Mesendoderm (in vitro differentiated cells): Measurements from ENCODE around the gene OR1E1. TPM values are rescaled to one million over a fixed set of nuclear protein-coding genes. Genes with fewer than 3 reads are reported as not detected.
"Not testable (repeated sequence)": the region's sequence is repeated elsewhere in the genome, so short reads cannot be mapped to it uniquely, and the experiment has no call there.

ENCODE experiments used
- DNase-seq: peaks from one replicate; pipeline ENCODE4 v3.0.0; 2013
- H2AK5ac ChIP-seq: 2 replicates; pipeline ENCODE4 v1.6.1; 2013; ENCODE audit warnings: low read length, inconsistent platforms
- H2BK120ac ChIP-seq: 2 replicates; pipeline ENCODE4 v1.6.1; 2013; ENCODE audit warnings: low read depth, mild to moderate bottlenecking, low read length, moderate library complexity, mixed read lengths
- H2BK15ac ChIP-seq: replicated peaks from 2 replicates; pipeline ENCODE4 v1.6.1; 2013; ENCODE audit warnings: low read depth, mild to moderate bottlenecking, moderate library complexity
- H2BK5ac ChIP-seq: 2 replicates; pipeline ENCODE4 v1.6.1; 2013; ENCODE audit warnings: low read length, inconsistent platforms
- H3K18ac ChIP-seq: 2 replicates; pipeline ENCODE4 v1.6.1; 2013; ENCODE audit warnings: mild to moderate bottlenecking, low read length, mixed read lengths
- H3K23ac ChIP-seq: one replicate; pipeline ENCODE4 v1.6.1; 2013; ENCODE audit warnings: low read length
- H3K27ac ChIP-seq: 2 replicates; pipeline ENCODE4 v1.5.1; 2013; ENCODE audit warnings: low read depth, mild to moderate bottlenecking, inconsistent platforms, low read length, moderate library complexity
- H3K27me3 ChIP-seq: 2 replicates; pipeline ENCODE4 v1.6.1; 2013; ENCODE audit warnings: low read length, control low read depth, mild to moderate bottlenecking, inconsistent platforms; ENCODE audit not compliant: insufficient read depth, poor library complexity
- H3K36me3 ChIP-seq: 2 replicates; pipeline ENCODE4 v1.6.1; 2013; ENCODE audit warnings: low read length, inconsistent platforms; ENCODE audit not compliant: control insufficient read depth, insufficient read depth
- H3K4ac ChIP-seq: one replicate; pipeline ENCODE4 v1.6.1; 2013; ENCODE audit warnings: low read depth, mild to moderate bottlenecking, low read length, moderate library complexity
- H3K4me1 ChIP-seq: 2 replicates; pipeline ENCODE4 v1.6.1; 2013; ENCODE audit warnings: low read depth, low read length, inconsistent platforms; ENCODE audit not compliant: control insufficient read depth
- H3K4me2 ChIP-seq: 2 replicates; pipeline ENCODE4 v1.6.1; 2013; ENCODE audit warnings: low read length
- H3K4me3 ChIP-seq: 2 replicates; pipeline ENCODE4 v1.5.1; 2013; ENCODE audit warnings: mild to moderate bottlenecking, low read length
- H3K56ac ChIP-seq: one replicate; pipeline ENCODE4 v1.6.1; 2013; ENCODE audit warnings: low read length
- H3K79me1 ChIP-seq: 2 replicates; pipeline ENCODE4 v1.6.1; 2013; ENCODE audit warnings: low read length, inconsistent platforms
- H3K79me2 ChIP-seq: 2 replicates; pipeline ENCODE4 v1.6.1; 2013; ENCODE audit warnings: mild to moderate bottlenecking, low read length; ENCODE audit not compliant: control insufficient read depth, insufficient read depth
- H3K9ac ChIP-seq: 2 replicates; pipeline ENCODE4 v1.6.1; 2013; ENCODE audit warnings: low read length, inconsistent platforms
- H4K5ac ChIP-seq: one replicate; pipeline ENCODE4 v1.6.1; 2013; ENCODE audit warnings: low read length
- H4K8ac ChIP-seq: one replicate; pipeline ENCODE4 v1.6.1; 2013; ENCODE audit warnings: low read depth, mild to moderate bottlenecking, control low read depth, low read length, moderate library complexity
- WGBS: extraction: QIAGEN DNeasy Blood & Tissue Kit; methylation state at CpG from one replicate; pipeline ENCODE4 v1.1.7; 2013; ENCODE audit warnings: low lambda C conversion rate, missing lambda C conversion rate; ENCODE audit not compliant: insufficient coverage; ENCODE audit errors: extremely low coverage; 5-methylcytosine and 5-hydroxymethylcytosine counted together
- small RNA-seq: library from polyadenylated mRNA; stranded (forward); fragments of <200 nt; extraction: miRNeasy Mini kit (QIAGEN cat#:217004); gene quantifications from one replicate; pipeline ENCODE3, GENCODE V24; 2013; ENCODE audit not compliant: insufficient read depth

Gene OR1E1

GRCh38 chr17:3378321-3378720 lies 19.9 kb downstream of the OR1E1 start:
- Histone ChIP-seq H3K23ac (no peak overlapping the region), H3K4me2 (no peak overlapping the region), H3K79me2 (no peaks in the 10 kb centered on the region), H3K56ac (no peak overlapping the region), H3K79me1 (no peaks in the 10 kb centered on the region), H3K4me3 (no peak overlapping the region), H4K8ac (no peak overlapping the region), H2BK15ac (no peak overlapping the region), H3K9ac (no peak overlapping the region), H2BK5ac (no peak overlapping the region), H3K4me1 (no peaks in the 10 kb centered on the region), H2AK5ac (no peak overlapping the region), H3K18ac (no peak overlapping the region), H4K5ac (no peak overlapping the region), H2BK120ac (no peak overlapping the region), H3K27ac (no peak overlapping the region), H3K36me3 (no peaks in the 10 kb centered on the region), H3K27me3 (no peaks in the 10 kb centered on the region), H3K4ac (no peak overlapping the region)
- WGBS, result no CpG with 5 or more reads among the region's 8 CpGs
- no peak for DNase-seq

GRCh38 chr17:3371167-3371566 lies 27.0 kb downstream of the OR1E1 start:
- no CpG with 5 or more reads among the region's 31 CpGs for WGBS
- H3K9ac ChIP-seq, H4K8ac ChIP-seq, H2BK15ac ChIP-seq, H3K18ac ChIP-seq, H2BK5ac ChIP-seq, H3K4ac ChIP-seq, H3K56ac ChIP-seq, H3K4me1 ChIP-seq, H3K79me1 ChIP-seq, H3K4me3 ChIP-seq, H2BK120ac ChIP-seq, H3K79me2 ChIP-seq, H3K23ac ChIP-seq, DNase-seq, H2AK5ac ChIP-seq, H4K5ac ChIP-seq, H3K4me2 ChIP-seq, H3K36me3 ChIP-seq, H3K27me3 ChIP-seq, H3K27ac ChIP-seq: not testable (repeated sequence)

Small RNA genes within 50 kb of the gene (small RNA-seq; reads per million reads assigned to genes)
- not detected for gene OR1AC1P
